ENCODE measurements around the gene ADA.

ADA gene

DNA sequence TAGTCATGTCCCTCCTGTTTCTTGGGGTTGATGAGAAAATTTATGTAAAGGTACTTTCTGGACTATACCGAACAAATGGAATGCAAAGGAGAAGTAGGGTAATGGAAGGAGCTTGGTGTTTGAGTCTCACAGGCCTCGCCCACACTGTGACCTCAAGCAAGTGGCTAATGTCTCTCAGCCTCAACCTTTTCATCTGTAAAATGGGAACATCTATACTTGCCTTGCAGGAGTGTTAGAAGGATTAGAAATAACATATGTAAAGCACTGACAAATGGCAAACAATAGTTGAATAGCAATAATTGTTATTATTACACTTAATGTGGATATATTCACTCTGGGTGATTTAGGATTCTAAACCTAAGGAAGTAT is 78.0 kb downstream of the ADA start:
- FAIRE-seq, result no peak

DNA sequence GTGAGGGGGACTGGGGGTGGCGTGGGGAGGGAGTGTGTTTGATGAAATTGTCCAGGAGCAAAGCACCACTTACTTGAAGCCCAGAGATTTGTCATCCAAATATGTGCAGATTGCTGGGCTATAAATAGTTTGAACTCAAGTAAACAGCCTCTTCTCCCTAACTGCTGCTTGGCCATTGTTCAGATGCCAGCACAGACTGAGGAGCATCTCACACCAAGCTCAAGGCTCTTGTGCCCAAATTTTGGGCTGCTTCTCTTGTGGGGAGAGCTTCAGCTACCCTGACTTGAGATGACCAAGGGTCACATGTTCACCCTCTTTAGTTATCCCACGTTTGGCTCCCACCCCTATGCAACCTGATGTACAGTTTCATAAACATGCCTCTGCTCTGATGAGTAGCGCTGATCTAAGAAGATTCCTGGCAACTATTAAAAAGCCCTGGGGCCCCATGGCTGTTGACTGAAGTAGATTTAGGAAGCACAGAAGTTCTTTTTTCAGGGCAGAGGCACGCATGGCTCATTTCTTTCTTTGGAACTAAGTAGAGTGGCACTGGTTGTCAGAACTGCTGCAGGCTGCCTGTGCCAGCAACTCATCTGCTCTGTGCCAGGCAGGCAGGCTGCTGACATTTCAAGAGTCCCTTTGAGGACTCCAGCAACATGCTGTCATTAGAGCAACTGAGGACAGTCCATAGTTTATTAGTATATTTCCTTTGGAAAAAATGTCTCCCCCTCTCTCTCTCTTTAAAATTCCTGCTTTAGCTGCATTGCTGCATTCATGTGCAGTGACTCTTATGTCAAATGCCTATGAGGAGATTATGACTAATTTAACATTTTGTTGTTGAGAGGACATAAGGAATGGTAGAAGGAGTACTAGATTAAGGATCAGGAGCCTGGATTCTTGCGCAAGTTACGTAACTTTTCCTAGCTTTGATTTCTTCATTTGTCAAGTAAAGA is 78.7 kb downstream of the ADA start:
- no peak for FAIRE-seq

DNA sequence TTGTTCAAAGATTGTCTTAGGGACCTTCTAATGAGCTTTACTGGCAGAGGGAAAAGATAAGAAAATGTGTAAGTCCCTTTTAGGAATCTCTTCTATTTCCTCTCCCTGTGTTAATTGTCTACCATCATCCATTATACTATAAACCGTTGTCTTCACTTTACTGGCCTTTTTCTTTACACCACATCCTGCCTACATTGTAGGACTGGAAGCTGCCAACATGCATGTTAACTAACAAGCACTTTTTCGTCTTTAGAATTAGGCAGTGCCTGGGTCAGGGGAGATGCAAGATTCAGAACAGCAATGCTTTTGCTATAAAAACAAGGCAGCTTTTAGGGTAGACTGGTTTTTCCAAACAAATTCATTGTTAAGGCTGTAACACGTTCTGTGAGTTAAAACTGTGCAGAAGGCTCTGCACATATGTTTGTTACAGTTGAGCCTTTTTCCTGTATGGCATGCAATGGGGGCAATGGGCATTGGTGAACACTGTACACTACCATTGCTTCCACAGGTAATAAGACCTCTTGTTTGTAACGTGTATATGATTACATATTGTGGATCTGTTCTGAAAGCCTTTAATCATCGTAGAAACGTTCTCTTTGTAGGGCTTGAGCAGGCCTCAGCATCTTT is 80.0 kb downstream of the ADA start:
- FAIRE-seq, result no peak

DNA sequence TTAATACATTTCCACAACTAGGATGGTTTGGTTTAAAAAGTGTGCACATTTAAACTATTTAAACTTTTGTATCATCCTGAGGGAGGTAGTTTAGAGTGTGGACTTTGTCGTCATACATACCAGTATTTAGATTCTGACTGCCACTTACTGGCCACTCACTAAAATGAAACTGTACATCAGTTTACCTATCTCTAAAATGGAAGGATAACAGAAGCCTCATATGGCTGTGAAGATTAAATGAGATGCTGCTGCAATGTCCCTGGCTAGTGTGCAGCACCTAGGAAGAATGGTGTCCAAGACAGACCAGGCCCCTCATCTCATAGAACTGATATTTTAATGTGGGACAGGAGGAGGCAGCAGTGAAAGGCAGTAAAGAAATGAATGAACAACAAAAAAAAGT is 81.1 kb downstream of the ADA start:
- FAIRE-seq, result no peak
